HG03045 (cell line): ENCODE results near the gene STMN3.
"Not testable (repeated sequence)": the region's sequence is repeated elsewhere in the genome, so short reads cannot be mapped to it uniquely, and the experiment has no call there.

Source experiments
- ATAC-seq: cut with Tn5 transposase; IDR thresholded peaks from one replicate; pipeline ENCODE4 v1.9.1; 2021; ENCODE audit warnings: mild to moderate bottlenecking, moderate library complexity; ENCODE audit not compliant: unreplicated experiment

STMN3 gene

GRCh38 chr20:63657937-63658748 is 4.9 kb upstream of the STMN3 start, which contains the start of gene RTEL1:
TSS of gene RTEL1 (plus strand) at chr20:63658312. CDS start at chr20:63659403, 1,091 bp downstream.
- ATAC-seq: peak; percentile 80

- ATAC-seq: peak; percentile 5
Observed at GRCh38 chr20:63657260-63657936, 4.2 kb upstream of the STMN3 start.

DNA sequence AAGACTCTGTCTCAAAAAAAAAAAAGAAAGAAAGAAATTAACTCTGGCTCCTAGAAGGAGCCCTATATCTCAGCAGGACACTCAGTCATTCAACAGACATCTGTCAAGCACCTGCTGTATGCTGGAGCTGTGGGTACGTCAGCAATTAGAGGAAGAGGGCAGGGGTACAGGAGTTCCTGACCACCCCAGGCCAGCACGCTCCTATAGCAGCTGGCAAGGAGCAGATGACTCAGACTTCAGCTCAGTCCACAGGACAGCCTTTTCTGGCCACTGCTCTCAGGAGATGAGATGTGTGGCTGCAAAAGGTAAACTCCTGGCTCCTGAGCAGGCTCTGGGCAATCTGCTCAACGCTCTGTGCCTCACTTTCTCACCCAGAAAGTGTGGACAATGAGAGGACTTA is 3.2 kb upstream of the STMN3 start:
- ATAC-seq: no peak

- ATAC-seq: no peak
Observed at GRCh38 chr20:63655249-63655648, 2.0 kb upstream of the STMN3 start.

GRCh38 chr20:63653974-63654668 is 897 bp upstream of the STMN3 start:
- ATAC-seq: no peak

DNA sequence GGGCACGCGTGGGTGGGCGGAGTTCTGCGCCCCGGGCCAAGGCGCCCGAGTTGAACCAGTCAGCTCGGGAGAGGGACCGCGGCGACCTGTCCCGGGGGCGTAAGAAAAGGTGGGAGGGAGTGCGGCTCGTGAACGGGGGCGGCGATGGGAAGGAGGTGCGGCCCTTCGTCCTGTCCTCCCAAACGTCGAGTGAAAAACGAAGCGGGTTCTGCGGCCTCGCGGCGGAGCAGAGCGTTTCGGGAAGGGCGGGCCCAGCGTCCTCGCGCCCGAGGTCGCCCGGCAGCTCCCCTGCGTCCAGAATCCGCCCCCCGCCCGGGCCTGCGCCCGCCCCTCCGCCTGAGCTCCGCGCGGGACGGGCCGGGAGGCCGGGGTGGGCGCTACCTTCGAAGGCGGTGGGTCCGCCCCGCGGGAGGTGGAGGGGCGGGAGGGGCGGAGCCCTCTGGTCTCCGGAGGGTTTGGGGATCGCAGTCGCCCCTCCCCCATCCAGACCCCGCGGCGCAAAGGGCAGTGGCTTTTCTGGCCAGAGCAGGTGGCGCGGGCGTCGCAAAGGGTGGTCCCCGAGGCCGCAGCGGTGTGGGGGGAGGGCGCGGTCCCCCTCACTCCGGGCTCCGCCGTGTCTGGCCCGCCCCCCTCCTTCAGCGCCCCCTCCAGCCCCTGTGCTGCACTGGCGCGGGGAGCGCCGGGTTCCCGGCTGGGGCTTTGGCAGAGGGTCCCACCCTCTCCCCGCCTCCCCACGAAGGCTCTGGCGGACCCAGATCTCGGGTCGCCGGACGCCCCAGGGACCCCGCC is 838 bp downstream of the STMN3 start:
- no peak for ATAC-seq

- no peak for ATAC-seq
Observed at GRCh38 chr20:63651942-63652191, 1.4 kb downstream of the STMN3 start.

DNA sequence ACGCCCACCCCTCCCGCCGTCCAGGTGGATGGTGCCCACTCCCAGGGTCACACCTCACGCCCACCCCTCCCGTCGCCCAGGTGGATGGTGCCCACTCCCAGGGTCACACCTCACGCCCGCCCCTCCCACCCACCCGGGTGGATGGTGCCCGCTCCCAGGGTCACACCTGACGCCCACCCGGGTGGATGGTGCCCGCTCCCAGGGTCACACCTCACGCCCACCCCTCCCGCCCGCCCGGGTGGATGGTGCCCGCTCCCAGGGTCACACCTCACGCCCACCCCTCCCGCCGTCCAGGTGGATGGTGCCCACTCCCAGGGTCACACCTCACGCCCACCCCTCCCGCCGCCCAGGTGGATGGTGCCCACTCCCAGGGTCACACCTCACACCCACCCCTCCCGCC is 2.7 kb downstream of the STMN3 start:
- not testable (repeated sequence) for ATAC-seq

GRCh38 chr20:63648895-63649589 is 4.2 kb downstream of the STMN3 start:
- no peak for ATAC-seq

DNA sequence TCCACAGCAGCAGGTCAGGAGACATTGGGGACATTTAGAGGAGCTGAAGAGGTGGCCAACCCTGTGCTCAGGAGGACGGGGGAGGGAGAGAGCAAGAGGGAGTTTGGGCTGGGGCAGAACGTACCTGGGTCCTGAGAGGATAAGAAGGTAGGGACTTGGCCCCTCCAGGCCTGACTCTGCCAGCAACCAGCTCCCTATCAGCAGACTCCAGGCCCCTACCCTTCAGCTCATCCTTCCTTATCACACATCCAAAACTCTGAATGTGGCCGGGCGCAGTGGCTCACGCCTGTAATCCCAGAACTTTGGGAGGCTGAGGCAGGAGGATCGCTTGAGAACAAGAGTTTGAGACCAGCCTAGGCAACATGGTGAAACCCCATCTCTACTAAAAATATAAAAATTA is 5.0 kb downstream of the STMN3 start:
- ATAC-seq: no peak

DNA sequence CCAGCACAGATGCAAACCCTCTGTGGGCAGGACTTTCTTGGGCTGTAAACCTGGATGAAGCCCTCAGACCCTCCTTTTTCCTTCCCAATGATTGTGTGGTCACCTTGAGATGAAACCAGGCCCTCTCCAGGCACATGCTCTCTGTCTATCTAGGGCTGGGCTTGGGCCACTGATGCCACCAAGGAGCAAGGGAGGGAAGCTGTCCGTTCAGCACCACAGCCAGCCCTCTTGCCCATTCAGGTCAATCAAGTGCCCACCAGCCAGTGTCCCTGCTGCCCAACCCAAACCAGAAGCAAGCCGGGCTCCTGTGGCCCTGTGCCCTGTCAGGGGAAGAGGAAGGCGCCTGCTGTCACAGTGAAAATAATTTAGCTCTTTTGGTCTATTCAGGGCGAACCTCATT is 8.0 kb downstream of the STMN3 start:
- no peak for ATAC-seq

GRCh38 chr20:63643946-63644345 is 9.3 kb downstream of the STMN3 start:
- no peak for ATAC-seq

GRCh38 chr20:63643499-63643898 is 9.7 kb downstream of the STMN3 start:
- no peak for ATAC-seq

- no peak for ATAC-seq
Observed at GRCh38 chr20:63642527-63643247, 10.5 kb downstream of the STMN3 start.

GRCh38 chr20:63641792-63642523 is 11.3 kb downstream of the STMN3 start:
- ATAC-seq: peak; percentile 49

- ATAC-seq: peak; percentile 32
Observed at GRCh38 chr20:63641146-63641791, 12.0 kb downstream of the STMN3 start.

GRCh38 chr20:63640686-63641085 is 12.5 kb downstream of the STMN3 start:
- ATAC-seq: not testable (repeated sequence)

GRCh38 chr20:63640086-63640485 is 13.1 kb downstream of the STMN3 start:
- no peak for ATAC-seq
